Muscle layer of colon (tissue), 2 donors: ENCODE results near the gene CPED1.
A peak's percentile ranks its signal among the peaks of the same experiment; 100 is the strongest.

Experiments used
- H3K27ac ChIP-seq: one replicate; pipeline ENCODE4 v1.7.0; 2013; ENCODE audit warnings: low read depth, mild to moderate bottlenecking, low read length, moderate library complexity
- H3K27me3 ChIP-seq, 2 donors: one replicate each; pipeline ENCODE4 v1.7.0; 2013; ENCODE audit warnings: low read length in 2 of 2, mild to moderate bottlenecking in 2 of 2; ENCODE audit not compliant: insufficient read depth in 2 of 2, control insufficient read depth in 1 of 2
- H3K36me3 ChIP-seq: one replicate; pipeline ENCODE4 v1.7.0; 2013; ENCODE audit warnings: mild to moderate bottlenecking, low read length; ENCODE audit not compliant: insufficient read depth
- H3K4me1 ChIP-seq: one replicate; pipeline ENCODE4 v1.7.0; 2013; ENCODE audit warnings: mild to moderate bottlenecking, low read length; ENCODE audit not compliant: insufficient read depth
- H3K4me3 ChIP-seq, 2 donors: one replicate each; pipeline ENCODE4 v1.7.0; 2013; ENCODE audit warnings: low read length in 2 of 2, low read depth in 1 of 2, mild to moderate bottlenecking in 1 of 2, moderate library complexity in 1 of 2
- H3K9ac ChIP-seq: one replicate; pipeline ENCODE4 v1.7.0; 2013; ENCODE audit warnings: low read length
- H3K9me3 ChIP-seq: one replicate; pipeline ENCODE4 v1.7.0; 2013; ENCODE audit warnings: mild to moderate bottlenecking, low read length
- donor health status: abdominal sarcoma.
- donor health status: Adenocarcinoma of cecum.

Gene CPED1

DNA sequence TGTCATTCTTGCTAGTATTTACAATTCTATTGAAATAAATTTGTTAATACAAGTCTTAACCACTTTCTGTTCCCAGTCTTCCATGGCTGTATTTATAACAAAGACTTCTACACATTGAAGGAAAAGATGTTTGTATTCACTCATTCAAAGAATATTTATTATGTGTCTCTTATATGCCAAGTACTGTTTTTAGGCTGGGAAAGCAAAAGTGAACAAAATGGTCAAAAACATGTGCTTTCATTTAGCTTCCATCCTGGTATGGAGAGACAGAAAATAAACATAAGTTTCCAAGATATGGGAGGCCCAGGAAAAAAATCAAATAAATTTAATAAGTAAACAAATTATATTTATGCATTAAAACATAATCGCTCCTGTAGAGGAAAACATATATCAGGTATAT lies 22.9 kb downstream of the CPED1 start:
- no peak overlapping the region for H3K4me3 ChIP-seq
- no peaks in the 10 kb centered on the region for H3K36me3 ChIP-seq
- H3K27ac ChIP-seq, result no peak overlapping the region
- no peaks in the 10 kb centered on the region for H3K9me3 ChIP-seq
- H3K27me3 ChIP-seq, result no peaks in the 10 kb centered on the region
- peaks cover 40% of the 10 kb centered on the region for H3K4me1 ChIP-seq
- H3K9ac ChIP-seq, result no peak overlapping the region

DNA sequence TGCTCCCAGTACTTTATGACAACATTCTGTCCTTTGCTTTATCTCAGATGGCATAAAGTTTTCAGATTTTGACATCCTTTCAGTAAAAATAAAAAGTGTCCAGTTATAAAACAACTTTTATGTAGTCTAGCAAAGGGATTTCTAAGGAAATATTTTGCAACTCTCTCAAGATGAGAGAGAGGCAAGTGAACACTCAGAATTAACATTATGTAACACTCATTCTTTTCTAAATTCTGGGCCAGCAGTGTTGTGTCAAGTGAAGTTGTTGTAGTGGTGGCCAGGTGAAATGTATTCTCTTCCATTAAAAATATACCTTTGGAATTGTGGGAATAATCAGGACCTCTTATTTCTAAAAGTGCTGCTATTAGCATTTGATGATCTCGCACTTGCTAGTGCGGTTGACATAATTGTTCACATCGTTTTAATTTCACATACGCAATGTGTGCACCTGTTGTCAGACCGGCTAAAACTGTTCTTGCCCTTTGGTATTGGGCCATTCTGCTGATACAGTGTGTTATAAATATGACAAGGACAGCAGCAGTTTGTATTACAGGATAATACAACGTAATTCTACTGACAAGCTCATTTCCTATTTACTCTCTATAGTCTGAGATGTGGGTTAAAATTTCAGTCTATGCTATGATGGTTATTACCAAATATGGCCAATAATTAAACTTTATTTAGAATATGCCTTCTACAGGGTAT lies 23.8 kb downstream of the CPED1 start:
- Histone ChIP-seq H3K4me1 (peaks cover 43% of the 10 kb centered on the region), H3K36me3 (no peaks in the 10 kb centered on the region), H3K9ac (no peak overlapping the region), H3K4me3 (no peak overlapping the region), H3K27me3 (no peaks in the 10 kb centered on the region), H3K9me3 (no peaks in the 10 kb centered on the region), H3K27ac (no peak overlapping the region)

DNA sequence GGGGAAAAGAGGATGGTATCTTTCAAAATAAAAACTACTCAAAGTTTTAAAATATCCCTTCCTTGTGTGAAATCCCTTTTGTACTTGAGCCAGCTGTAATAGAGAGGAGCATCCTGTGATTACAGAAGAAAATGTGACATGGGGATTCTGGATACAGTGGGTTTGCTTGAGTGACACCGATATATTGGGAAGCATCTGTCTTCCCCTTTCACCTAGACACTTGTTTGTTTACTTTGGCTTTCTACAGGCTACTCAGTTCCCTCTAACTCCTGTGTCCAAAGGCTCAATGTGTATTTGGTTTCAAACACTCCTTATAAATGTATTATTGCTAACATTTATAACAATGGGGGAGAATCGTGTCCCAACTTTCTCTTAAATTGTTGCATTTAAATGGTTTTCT lies 24.4 kb downstream of the CPED1 start:
- no peaks in the 10 kb centered on the region for H3K36me3 ChIP-seq
- H3K4me3 ChIP-seq, result no peak overlapping the region
- H3K4me1 ChIP-seq, result peaks cover 49% of the 10 kb centered on the region
- no peak overlapping the region for H3K27ac ChIP-seq
- H3K27me3 ChIP-seq, result no peaks in the 10 kb centered on the region
- no peaks in the 10 kb centered on the region for H3K9me3 ChIP-seq
- H3K9ac ChIP-seq, result no peak overlapping the region

DNA sequence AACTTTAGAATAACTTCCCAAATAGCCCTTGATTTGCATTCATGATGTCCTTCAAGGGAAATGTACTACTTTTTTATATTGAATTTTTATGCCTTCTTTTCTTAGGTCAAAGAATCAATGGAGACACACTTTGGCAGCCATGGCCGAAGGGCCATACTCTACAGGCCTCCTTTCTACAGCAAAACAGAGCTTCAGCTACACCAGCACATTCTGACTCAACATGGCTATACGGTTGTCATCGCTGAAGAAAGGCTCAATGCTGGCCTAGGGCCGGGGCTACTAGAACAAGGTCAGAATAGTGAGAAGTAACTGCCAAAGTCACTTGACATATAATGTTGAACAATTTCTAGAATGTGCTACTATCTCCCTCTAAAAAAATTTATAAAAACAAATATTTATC lies 27.0 kb downstream of the CPED1 start:
- Histone ChIP-seq H3K36me3 (no peaks in the 10 kb centered on the region), H3K4me3 (no peak overlapping the region), H3K27me3 (no peaks in the 10 kb centered on the region), H3K9me3 (no peaks in the 10 kb centered on the region), H3K27ac (no peak overlapping the region), H3K4me1 (peaks cover 62% of the 10 kb centered on the region), H3K9ac (no peak overlapping the region)

DNA sequence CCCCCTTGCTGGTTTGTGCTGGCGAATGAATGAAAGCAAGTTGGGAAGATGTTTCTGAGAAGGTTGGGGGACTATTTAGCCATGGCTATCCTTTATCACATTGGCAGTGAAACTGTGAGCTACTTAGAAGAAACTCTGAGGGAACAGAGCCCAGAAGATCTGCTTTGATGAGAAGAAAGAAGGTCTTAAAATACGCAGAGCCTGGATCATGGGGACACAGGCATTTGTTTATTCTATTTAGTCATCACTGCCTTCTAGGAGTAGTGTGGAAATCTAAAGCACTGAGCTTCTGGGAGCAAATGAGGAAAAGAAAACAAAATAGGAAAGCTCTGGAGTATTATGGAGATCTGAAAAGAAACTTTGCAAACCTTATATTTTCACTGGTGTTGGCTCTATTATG lies 28.5 kb downstream of the CPED1 start:
- Histone ChIP-seq H3K4me3 (no peak overlapping the region), H3K9ac (no peak overlapping the region), H3K4me1 (peaks cover 74% of the 10 kb centered on the region), H3K9me3 (no peaks in the 10 kb centered on the region), H3K36me3 (no peaks in the 10 kb centered on the region), H3K27ac (peak overlapping the region; percentile 36), H3K27me3 (no peaks in the 10 kb centered on the region)

DNA sequence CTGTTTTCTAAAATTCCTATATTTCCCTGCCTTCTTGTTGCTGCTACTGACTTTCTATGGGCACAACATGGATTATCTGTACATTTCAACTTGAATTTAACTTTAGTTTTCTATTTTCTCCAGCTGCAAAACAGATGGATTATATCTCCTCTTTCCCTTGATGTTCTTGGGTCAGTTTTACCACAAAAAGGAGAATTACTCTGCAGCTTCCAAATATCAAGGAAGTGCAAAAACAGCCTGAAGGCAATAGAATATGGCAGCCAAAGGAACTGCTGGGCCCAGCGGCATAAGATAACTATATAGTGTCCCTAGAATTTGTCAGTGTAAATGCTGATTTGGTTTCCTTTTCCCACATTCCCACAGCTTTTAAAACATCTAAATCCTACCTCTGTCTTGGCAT lies 29.1 kb downstream of the CPED1 start:
- Histone ChIP-seq H3K27ac (peak overlapping the region; percentile 36), H3K9me3 (no peaks in the 10 kb centered on the region), H3K9ac (no peak overlapping the region), H3K4me3 (no peak overlapping the region), H3K27me3 (no peaks in the 10 kb centered on the region), H3K36me3 (no peaks in the 10 kb centered on the region), H3K4me1 (peaks cover 74% of the 10 kb centered on the region)

DNA sequence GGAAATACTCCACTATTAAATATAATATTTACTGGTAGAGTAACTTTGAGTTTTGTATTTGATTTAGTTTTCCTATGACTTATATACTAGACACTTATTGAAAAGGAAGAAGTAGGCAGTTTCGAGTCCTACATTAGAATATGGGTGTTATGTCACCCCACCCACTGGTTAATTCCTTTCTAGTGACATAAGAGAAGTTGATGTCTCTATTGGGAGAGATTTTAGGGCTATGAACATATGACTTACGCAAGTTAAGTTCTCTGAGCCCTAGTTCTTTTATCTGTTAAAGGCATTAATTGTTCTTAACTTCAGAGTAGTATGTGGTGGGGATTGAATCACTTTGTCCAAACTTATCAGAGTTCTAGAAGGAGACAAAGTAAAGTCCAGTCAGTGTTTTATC lies 30.5 kb downstream of the CPED1 start:
- Histone ChIP-seq H3K9me3 (no peaks in the 10 kb centered on the region), H3K4me3 (no peak overlapping the region), H3K4me1 (peaks cover 81% of the 10 kb centered on the region), H3K36me3 (no peaks in the 10 kb centered on the region), H3K27me3 (no peaks in the 10 kb centered on the region), H3K27ac (peak overlapping the region; percentile 47), H3K9ac (no peak overlapping the region)

DNA sequence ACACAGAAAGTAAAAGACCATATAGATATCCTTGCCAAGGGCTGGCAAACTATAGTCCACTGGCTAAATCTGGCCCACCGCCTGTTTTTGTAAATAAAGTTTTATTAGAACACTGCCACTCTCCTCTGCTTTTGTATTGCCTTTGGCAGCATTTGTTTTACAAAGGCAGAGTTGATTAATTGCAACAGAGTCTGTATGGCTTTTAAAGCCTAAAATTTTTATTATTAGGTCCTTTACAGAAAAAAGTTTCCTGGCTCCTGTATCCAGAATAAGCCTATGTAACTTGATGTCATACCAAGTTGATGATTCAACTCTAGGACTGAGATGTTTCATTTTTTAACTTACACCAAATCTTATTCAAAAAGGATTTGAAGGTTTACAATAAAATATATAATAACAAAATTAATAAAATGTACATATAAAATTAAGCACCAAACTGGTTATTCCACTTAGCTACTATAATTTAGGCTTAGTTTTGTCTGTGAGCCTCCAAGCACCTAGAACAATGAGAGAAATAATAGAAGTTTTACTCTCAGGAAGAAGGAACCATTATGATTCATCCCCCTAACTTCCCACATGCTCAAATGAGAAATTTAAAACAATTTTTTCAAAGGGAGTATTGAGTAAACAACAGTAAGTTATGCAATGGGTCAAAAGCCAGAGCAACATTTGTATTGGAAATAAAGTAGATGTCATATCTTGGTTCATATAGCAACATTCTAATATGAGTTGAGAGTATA lies 31.9 kb downstream of the CPED1 start:
- Histone ChIP-seq H3K36me3 (no peaks in the 10 kb centered on the region), H3K9ac (no peak overlapping the region), H3K4me3 (no peak overlapping the region), H3K4me1 (peaks cover 82% of the 10 kb centered on the region), H3K9me3 (no peaks in the 10 kb centered on the region), H3K27me3 (no peaks in the 10 kb centered on the region), H3K27ac (peak overlapping the region; percentile 47)

DNA sequence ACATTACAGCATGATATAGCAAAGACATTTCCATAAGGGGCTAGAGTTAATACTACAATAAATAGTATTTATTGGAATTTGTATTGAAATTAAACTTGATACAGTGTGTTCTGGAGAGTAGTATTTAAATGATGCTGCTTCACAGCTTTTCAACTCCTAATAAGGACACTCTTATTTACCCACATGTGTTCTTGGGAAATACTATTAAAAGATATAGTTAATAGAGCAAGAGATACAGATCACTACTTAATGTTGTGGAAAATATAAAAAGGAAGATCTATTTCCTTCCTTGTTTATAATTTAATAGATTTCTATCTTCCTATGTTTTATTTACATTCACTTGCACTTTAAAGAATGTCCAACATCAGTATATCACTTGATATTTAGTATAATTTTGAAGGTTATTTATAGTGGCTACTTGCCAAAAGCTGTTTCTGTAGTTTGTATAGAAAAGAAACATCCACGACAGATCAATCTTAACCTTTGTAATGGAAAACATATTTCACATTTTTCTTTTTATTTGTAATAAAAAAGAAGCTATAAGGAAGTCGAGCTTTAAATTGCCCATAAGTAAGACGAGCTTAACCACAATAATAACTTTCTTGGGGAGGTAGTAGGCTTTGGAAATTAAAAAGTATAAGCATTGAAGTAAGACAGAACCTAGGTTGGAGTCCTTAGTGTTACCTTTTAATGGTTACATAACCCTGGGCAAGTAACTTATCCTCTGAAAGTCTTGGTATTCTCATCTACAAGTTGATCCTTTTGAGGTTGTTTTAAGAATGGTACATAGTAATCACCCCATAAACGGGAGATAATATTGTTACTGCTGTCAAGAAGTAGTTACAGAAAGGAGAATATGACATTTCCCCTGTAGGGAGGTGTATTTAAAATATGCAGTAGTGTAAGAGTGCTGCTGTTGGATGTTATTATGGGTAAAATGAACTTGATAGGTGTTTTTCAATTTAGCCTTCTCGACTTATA lies 32.8 kb downstream of the CPED1 start:
- Histone ChIP-seq H3K27ac (peak overlapping the region; percentile 43), H3K4me3 (no peak overlapping the region), H3K36me3 (no peaks in the 10 kb centered on the region), H3K9ac (no peak overlapping the region), H3K9me3 (no peaks in the 10 kb centered on the region), H3K27me3 (no peaks in the 10 kb centered on the region), H3K4me1 (peaks cover 76% of the 10 kb centered on the region)

DNA sequence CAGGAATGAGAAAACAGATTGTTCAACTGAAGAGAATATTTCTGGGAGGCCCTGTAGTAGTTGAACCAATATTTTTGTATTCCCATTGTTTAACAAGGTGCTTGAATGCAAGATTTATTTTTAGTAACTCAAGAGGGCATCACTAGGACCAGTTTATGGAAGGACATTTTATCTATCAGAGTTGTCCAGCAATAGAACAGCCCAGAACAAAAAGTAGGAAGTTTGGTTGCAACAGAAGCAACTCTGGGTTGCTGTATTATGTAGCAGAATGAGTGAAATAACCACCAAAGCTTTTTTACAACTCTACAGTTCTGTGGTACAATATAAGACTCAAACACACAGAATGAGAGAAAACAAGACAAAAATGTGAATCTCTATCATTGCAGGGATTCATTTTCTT lies 34.7 kb downstream of the CPED1 start:
- H3K4me3 ChIP-seq, result no peak overlapping the region
- peaks cover 63% of the 10 kb centered on the region for H3K4me1 ChIP-seq
- H3K9ac ChIP-seq, result no peak overlapping the region
- H3K27ac ChIP-seq, result peak overlapping the region; percentile 41
- H3K27me3 ChIP-seq, result no peaks in the 10 kb centered on the region
- no peaks in the 10 kb centered on the region for H3K36me3 ChIP-seq
- no peaks in the 10 kb centered on the region for H3K9me3 ChIP-seq
